SK-N-MC (cell line): Measurements from ENCODE around the gene MRPL41.

ENCODE experiments used
- EZH2 ChIP-seq: fragments of 200-600 bp; sonication (generic); IDR thresholded peaks from one replicate; pipeline ENCODE4 v1.6.1; 2017; ENCODE audit warnings: antibody characterized with exemption
- POLR2AphosphoS5 ChIP-seq: IDR thresholded peaks from 2 replicates; pipeline ENCODE4 v1.6.1; 2012; ENCODE audit warnings: mild to moderate bottlenecking, low read depth, low read length, borderline replicate concordance

DNA sequence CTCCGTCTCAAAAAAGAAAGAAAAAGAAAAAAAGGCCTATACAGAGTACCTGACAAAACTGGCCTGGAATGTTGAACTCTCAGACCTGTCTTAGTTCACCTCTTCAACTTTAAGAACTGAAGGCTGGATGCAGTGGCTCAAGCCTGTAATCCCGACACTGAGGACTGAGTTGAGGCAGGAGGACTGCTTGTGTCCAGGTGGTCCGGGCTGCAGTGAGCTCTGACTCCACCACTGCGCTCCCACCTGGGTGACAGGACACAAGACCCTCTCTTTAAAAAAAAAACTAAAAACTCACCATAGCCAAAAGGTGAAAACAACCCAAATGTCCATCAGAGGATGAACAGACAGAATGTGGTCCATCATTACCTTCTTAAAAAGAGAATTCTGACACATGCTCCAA lies 6.4 kb downstream of the MRPL41 start:
- TF ChIP-seq POLR2AphosphoS5 (no peak), EZH2 (no peak)
